Measurements from ENCODE around the gene RGS17.
"Not testable (repeated sequence)": the region's sequence is repeated elsewhere in the genome, so short reads cannot be mapped to it uniquely, and the experiment has no call there.

The RGS17 gene

GRCh38 chr6:153028286-153028685, 102.8 kb downstream of the RGS17 start:
- no peak for DNase-seq

DNA sequence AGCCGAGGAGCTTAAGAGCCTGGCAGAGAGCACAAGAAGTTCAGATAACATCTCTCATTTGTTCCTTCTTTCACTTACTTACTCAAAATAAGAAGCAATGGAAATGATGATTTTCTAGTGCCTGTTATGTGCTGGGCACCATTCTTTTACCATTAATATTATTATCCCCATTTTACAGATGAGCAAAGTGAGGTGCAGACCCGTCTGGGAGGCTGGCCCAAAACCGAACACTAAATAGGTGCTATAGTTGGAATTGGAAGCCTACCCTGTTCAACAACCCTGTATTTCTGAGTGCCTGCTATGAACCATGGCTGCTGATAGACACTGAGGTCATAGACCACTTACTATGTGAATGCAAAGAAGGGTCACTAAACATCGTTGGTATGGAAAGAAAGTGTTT, 103.6 kb downstream of the RGS17 start:
- DNase-seq, result no peak

DNA sequence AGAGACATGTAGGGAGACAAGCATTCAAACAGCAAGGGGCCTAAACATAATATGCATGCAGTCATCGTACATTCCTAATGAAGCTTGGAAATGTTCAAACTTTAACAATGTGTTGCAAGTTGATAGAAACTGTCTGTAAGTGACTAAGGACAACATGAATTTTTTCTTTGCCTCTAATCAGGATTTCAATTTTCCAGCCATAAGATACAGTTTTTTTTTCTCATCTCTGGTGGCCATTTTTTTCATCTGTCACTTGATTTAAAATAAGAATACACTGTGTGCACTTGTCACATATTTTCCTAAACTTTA, 106.4 kb downstream of the RGS17 start:
- DNase-seq, result no peak

GRCh38 chr6:153023977-153024708, 106.9 kb downstream of the RGS17 start:
- DNase-seq, result peak; percentile 80

DNA sequence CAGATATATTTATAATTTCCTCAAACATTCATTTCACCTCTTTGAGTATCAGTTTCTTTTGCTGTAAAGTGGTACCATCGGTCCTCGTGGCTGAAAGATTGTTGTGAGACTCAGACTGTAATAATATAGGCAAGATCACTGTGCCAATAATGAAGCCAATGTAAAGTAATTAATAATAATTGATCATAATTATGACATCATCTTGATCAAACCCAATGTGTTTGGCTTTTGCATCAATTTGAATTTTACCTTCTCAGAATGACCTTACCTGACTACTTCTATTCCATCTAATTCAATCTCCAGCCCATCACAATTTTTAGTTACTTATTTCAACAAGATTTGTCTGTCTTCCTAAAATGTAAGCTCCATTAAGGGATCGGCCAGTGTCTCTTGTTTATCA, 112.7 kb downstream of the RGS17 start:
- no peak for DNase-seq

DNA sequence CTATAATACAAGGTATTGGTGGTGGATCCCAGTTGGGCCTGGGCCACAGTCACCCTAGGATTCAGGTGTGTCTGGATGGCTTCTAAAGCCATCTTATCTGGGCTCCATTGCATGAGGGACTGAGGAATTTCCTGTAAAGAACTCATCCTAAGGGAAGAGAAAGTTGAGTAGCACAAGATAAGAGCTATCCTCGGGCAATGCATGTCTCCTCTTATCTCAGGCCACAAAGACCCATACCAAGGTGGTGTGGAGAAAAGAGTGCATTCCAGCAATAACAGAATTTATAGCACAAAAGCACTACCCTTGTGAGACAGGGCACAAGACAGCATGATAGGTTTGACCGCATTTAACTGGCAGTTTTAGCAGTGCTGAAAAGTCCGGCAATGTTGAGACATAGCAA, 114.2 kb downstream of the RGS17 start:
- no peak for DNase-seq

DNA sequence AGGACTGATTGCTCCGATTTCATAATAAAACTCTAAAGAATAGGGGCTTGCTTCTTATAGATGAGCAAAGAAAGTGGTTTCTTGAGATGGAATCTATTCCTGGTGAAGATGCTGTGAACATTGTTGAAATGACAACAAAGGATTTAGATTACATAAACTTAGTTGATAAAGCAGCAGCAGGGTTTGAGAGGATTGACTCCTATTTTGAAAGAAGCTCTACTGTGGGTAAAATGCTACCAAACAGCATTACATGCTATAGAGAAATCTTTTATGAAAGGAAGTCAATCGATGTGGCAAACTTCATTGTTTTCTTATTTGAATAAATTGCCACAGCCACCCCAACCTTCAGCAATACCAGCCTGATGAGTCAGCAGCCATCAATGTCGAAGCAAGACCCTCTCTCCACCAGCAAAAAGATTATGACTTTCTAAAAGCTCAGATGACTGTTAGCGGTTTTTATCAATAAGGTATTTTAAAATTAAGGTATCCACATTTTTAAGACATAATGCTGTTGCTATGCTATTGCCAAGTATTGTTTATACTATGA, 115.9 kb downstream of the RGS17 start:
- no peak for DNase-seq

DNA sequence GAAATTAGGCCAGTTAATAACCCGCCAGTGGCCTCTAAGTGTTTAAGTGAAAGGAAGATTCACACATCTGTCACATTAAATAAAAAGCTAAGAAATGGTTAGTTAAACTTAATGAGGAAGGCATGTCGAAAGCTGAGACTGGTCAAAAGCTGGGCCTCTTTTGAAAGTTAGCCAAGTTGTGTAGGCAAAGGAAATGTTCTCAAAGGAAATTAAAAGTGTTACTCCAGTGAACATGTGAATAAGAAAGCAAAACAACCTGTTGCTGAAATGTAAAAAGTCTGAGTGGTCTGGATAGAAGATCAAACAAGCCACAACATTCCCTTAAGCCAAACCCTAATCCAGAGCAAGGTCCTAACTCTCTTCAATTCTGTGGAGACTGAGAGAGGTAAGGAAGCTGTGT, 117.6 kb downstream of the RGS17 start:
- DNase-seq, result no peak

- no peak for DNase-seq
Measured at GRCh38 chr6:153012856-153013255, 118.2 kb downstream of the RGS17 start.

DNA sequence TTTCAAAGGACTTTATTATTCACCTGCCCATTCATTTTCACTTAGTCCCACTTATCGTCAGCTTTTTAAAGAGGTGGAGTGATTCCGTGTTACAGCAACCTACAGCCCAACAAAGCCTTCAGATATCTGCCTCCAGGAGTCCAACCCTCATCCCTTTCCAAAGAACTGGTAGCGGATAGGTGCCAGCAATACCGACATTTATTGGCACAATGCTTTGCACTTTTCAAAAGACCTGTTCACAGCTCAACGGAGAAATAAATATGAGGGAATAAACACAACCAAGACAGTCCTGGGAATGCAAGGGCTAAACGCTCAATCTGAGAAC, 127.8 kb downstream of the RGS17 start:
- DNase-seq, result no peak

DNA sequence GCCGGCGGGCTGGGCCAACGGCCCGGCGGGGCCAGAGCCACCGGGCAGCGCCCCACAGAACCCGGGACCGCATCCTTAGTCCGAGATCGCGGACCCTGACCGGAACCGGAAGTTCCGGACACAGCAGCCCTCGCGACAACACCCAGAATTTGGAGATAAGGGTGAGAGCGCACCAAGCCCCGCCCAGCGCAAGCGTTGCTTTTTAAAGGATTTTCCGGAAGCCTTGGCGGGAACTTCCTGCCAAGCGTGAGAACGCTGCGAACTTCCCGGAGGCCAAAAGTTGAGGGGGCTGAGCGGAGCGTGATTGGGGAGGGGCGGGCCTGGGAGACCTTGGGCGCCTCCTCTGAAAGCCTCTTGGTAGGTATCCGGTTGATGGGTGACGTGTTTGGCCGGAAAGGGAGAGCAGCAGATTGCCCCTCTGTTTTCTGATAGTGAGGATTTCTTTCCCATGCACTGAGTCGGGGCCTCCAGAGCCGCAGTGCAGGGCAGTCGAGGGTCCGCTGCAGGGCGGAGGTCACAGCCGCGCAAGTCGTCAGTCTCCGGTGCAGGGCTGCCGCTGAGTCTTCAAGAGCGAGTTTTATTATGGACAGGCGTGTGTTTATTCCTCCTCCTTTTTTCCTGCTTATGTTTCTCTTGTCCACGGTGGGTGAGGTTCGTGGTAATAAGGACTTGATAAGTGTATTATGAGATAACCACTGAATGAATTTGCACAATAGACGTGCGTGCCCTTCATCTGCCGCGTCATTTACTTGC, 128.3 kb downstream of the RGS17 start, which contains the start of gene MTRF1L:
Gene MTRF1L, minus strand, starts transcription at position 97 of the 753 bp plus-strand sequence. Its CDS starts 24 bp downstream, at position 73.
- DNase-seq, result peak; percentile 97

DNA sequence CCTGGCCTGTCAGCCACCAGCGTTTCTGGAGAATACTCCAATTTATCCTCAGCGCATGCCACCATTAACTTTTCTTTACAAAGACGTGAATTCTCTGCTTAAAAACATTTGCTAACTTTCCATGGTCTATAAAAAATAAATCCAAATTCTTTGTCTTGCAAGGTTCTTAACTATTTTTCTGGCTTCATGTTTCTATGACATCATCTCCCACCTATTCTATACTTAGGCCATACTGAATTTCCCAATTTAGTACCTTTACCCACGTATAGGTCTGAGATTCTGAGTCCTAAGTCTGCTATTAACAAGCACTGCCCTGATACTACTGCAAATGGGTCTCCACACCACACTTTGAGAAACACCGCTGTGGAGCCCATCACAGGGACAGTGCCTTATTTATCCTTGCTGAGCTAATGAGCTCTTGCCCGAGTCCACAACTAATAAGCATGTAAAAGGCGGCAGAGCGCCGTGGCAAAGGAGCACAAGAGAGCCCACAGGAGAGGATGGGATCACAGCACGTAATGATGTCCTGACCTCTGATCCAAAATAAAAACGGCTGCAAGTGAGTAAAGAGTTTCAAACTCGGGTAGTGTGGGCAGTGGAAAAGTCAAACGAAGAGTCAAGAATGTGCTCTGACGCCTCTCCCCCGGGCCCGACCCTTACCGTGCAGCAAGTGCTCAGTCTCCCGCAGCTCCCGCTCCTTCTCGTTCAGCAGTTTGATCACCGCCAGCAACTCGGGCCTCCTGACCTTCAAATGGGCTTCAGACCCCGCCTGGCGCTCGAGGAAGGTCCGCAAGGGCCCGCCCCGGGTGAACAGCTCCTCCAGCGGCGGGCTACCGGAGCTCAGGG, 129.1 kb downstream of the RGS17 start:
- peak; percentile 39 for DNase-seq

DNA sequence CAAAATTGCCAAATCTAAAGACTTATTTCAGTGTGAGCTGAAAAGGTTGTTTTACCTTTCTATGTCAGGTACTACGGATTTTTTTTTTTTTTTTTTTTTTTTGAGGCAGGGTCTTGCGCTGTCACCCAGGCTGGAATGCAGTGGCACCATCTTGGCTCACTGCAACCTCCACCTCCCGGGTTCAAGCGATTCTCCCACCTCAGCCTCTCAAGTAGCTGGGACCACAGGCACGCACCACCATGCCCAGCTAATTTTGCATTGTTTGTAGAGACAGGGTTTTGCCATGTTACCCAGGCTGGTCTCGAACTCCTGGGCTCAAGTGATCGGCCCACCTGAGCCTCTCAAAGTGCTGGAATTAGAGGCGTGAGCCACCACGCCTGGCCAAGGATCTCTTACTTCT, 130.3 kb downstream of the RGS17 start:
- DNase-seq, result not testable (repeated sequence)

GRCh38 chr6:153000243-153000642, 130.8 kb downstream of the RGS17 start:
- DNase-seq, result no peak

DNA sequence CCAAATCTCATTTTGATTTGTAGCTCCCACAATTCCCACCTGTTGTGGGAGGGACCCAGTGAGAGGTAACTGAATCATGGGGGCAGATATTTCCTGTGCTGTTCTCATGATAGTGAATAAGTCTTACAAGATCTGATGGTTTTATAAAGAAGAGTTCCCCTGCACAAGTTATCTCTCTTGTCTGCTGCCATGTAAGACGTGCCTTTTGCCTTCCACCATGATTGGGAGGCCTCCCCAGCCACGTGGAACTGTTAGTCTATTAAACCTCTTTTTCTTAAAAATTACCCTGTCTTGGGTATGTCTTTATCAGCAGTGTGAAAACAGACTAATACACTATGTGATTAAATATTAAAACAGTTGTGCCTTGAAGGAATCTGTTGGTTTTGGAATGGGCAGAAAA, 131.5 kb downstream of the RGS17 start:
- DNase-seq, result not testable (repeated sequence)

GRCh38 chr6:152993847-152994246, 137.2 kb downstream of the RGS17 start:
- DNase-seq, result no peak

DNA sequence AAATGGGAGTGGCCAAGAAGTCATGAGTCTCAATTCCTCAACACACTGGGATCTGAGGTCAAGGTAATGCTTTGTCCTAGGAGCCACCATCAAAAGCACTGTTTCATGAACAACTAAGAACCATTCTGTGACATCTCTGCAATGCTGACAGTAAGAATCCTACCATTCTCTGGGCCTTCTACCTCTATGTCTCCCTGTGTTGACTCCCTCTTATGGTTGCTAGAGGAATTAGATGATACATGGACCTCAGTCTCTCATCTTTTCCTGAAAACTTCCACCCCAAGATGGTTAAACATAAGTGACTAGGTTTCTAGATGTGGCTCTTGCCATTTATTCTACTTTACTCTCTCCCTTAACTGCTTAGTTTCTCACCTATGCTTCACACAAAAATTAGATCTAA, 137.7 kb downstream of the RGS17 start:
- DNase-seq, result peak; percentile 38

DNA sequence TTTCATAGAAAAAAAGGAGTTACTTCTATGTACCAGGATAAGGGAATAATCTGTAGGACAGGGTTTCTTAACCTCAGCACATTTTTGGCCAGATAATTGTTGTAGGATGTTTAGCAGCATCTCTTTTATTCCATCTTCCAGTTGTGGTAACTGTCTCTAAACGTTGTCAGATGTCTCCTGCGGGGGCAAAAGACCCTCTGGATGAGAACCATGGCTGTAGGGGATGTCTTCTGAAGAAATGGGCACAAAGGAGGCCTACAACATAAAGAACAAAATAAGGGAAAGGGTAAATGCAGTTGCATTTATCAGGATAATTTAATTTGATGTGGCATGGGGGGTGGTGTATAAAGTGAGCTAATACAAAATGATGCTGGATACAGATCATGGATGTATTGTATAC, 144.1 kb downstream of the RGS17 start:
- DNase-seq, result no peak

DNA sequence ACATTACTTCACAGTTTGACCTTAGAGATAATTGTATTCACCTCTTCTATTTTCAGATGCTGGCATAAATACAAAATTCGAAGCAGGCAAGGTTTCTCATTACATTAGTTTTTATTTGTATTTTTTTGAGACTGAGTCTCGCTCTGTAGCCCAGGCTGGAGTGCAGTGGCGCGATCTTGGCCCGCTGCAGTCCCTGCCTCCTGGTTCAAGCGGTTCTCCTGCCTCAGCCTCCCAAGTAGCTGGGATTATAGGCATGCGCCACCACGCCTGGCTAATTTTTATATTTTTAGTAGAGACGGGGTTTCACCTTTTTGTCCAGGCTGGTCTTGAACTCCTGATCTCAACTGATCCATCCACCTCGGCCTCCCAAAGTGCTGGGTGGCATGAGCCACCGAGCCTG, 145.8 kb downstream of the RGS17 start:
- DNase-seq, result not testable (repeated sequence)

DNA sequence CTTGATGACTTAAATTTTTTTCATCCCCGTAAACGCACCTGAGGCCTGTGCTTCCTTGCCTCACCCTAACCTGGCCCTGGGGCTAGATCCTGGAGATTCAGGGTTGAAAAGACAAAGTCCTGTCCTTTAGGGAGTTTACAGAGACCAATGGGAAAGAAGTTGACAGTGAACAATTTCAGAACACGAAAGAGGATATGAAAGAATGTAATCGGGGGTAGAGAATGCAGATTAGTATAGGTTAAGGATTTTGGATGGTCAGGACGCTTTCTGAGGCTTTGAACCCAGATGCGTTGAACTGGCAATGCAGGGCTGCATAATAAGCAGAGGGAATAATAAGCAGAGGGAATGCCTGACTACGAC, 146.6 kb downstream of the RGS17 start:
- DNase-seq, result no peak

DNA sequence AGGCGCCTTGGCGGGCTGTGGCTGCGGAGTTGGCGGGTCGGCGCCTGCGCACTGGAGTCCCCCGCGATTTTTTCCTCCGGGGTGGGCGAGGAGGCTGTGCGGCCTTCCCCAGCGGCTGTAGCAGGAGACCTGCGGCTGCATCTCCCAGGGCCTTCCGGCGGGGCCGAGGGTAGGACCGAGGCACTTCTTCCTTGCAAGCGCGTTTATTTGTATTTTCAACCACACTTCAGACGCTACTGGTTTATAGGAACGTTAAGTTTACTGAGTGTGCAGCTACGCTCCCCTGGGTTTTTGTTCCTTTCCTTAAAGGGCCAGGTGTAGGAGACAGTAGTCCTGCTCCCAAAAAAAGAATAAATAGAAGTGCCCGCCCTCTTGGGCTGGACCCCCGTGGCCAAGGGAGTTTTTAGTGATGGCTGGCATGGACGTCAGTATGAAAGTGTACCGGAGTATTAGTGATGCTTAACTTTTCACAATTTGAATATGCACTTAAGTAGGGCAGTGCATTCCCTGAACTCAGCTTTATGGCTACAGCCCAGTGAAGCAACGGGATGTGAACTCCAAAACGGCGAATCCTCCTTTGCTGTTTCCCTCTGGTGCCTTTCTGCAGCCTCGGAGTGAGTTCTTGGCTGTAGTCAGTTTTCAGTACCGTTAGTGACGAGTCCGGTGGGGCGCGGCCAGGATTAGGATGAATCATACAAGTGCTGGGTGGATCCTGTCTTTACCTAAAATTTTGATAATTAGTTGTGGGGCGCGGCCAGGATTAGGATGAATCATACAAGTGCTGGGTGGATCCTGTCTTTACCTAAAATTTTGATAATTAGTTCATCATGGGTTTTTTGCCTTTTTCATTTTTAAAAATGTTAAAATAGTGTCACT, 147.2 kb downstream of the RGS17 start:
- DNase-seq, result peak; percentile 95

GRCh38 chr6:152982904-152983636, 148.0 kb downstream of the RGS17 start, which contains the start of gene FBXO5:
TSS of gene FBXO5 (minus strand) at chr6:152983041. CDS start at chr6:152982959, 82 bp downstream.
- DNase-seq, result peak; percentile 97

Measured in hematopoietic multipotent progenitor cell treated with erythropoietin and hydrocortisone succinate and interleukin-3 and kit ligand, for 8 days (in vitro differentiated cells).